ENCODE results near the gene PSD4.

DNA sequence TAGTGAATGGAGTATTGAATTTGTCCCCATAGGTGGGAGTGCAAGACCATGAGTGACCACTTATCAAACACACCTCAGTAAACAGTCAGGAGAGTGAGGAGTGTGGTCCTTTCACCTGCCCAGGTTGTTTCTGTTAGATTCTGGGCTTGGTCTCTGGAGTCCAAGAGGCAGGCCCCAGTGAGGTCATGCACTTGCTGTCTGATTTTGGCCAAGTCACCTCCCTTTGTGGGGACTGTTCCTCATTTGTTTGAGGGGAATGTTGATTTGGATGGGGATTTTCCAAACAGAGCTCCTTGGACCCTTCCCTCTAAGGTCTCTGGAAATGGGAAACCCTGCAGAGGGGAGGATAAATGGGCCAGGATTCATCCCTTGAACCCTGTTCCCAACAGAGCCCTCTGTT, 39.1 kb upstream of the PSD4 start:
- no peak for TF ChIP-seq POLR2A (IDR thresholded peaks at IDR 0.05)
- TF ChIP-seq, protein P1, sequence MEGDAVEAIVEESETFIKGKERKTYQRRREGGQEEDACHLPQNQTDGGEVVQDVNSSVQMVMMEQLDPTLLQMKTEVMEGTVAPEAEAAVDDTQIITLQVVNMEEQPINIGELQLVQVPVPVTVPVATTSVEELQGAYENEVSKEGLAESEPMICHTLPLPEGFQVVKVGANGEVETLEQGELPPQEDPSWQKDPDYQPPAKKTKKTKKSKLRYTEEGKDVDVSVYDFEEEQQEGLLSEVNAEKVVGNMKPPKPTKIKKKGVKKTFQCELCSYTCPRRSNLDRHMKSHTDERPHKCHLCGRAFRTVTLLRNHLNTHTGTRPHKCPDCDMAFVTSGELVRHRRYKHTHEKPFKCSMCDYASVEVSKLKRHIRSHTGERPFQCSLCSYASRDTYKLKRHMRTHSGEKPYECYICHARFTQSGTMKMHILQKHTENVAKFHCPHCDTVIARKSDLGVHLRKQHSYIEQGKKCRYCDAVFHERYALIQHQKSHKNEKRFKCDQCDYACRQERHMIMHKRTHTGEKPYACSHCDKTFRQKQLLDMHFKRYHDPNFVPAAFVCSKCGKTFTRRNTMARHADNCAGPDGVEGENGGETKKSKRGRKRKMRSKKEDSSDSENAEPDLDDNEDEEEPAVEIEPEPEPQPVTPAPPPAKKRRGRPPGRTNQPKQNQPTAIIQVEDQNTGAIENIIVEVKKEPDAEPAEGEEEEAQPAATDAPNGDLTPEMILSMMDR (IDR thresholded peaks at IDR 0.05): no peak
